ENCODE measurements around the gene GPN1.

DNA sequence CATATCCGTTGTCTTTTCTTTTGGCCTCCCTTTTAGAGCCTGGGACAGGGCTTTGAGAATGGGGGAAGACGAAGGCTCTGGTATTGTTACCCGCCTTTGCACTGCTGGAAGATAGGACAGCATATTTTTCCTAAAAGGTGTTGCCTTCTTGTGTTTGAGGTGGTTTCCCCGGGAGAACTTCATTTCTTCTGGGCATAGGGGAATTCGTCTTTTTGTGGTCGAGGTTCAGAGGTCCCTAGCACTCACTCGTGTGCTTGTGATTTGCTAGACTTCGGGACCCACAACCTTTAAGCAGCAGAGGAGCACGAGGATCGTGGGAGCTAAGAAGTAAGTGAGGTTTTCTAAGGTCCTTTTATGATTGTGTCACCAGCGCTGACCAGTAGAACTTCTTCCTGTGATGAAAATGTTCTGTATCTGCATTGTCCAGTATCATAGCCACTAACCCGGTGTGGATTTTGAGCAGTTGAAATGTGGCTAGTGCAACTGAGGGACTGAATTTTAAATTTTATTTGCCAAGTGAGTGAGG is 45.4 kb upstream of the GPN1 start:
- TF ChIP-seq, protein P1, sequence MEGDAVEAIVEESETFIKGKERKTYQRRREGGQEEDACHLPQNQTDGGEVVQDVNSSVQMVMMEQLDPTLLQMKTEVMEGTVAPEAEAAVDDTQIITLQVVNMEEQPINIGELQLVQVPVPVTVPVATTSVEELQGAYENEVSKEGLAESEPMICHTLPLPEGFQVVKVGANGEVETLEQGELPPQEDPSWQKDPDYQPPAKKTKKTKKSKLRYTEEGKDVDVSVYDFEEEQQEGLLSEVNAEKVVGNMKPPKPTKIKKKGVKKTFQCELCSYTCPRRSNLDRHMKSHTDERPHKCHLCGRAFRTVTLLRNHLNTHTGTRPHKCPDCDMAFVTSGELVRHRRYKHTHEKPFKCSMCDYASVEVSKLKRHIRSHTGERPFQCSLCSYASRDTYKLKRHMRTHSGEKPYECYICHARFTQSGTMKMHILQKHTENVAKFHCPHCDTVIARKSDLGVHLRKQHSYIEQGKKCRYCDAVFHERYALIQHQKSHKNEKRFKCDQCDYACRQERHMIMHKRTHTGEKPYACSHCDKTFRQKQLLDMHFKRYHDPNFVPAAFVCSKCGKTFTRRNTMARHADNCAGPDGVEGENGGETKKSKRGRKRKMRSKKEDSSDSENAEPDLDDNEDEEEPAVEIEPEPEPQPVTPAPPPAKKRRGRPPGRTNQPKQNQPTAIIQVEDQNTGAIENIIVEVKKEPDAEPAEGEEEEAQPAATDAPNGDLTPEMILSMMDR (IDR thresholded peaks at IDR 0.05; ENCODE audit: low read depth, low read length) = no peak
- TF ChIP-seq EZH2phosphoT487 (IDR thresholded peaks at IDR 0.05; ENCODE audit: low read depth) = no peak

Data from OCI-LY3 (cell line).